A549 (cell line): ENCODE results near the gene STAM. TPM values are rescaled to one million over a fixed set of nuclear protein-coding genes. Genes with fewer than 3 reads are reported as not detected.
A peak's percentile ranks its signal among the peaks of the same experiment; 100 is the strongest.
"Not testable (repeated sequence)": the region's sequence is repeated elsewhere in the genome, so short reads cannot be mapped to it uniquely, and the experiment has no call there.

ENCODE experiments used
- ATAC-seq, 2 experiments: fragments of 200-7000 bp in 1 of 2; fragments of >200 bp in 1 of 2; cut with Nextera tagmentation in 1 of 2; cut with Tn5 transposase in 1 of 2; 3 replicates each; pipeline versions ENCODE4 v1.8.0 to v1.9.1; 2018 to 2020; ENCODE audit warnings: mild to moderate bottlenecking in 1 of 2, moderate library complexity in 1 of 2
- CTCF ChIA-PET: fragments of 300-600 bp; sonication (Branson Sonifier 250); formaldehyde crosslinking; extraction: SDS; loops from one replicate; lab custom pipeline; 2021; ENCODE audit warnings: antibody characterized with exemption, inconsistent platforms; lab: Yijun Ruan, JAX
- POLR2A ChIA-PET: fragments of 350-600 bp; formaldehyde crosslinking; extraction: SDS; loops from one replicate; lab custom pipeline; 2021; ENCODE audit warnings: antibody characterized with exemption, inconsistent platforms; lab: Yijun Ruan, JAX
- DNase-seq, 2 experiments: peaks; one replicate each; pipeline versions ENCODE4 v3.0.0 to v3.0.0-alpha.2; 2011 to 2016; ENCODE audit warnings: low read depth in 1 of 2, low spot score in 1 of 2
- FAIRE-seq: peaks from 2 replicates; lab custom pipeline; 2011; peaks lifted over from hg19 to GRCh38; lab: Jason Lieb, UNC
- H3K27ac ChIP-seq, 2 experiments: fragments of >200 bp; sonication (Bioruptor Twin); formaldehyde crosslinking; 3 replicates each; pipeline ENCODE4 v1.5.1; 2016 to 2017
- H3K4me1 ChIP-seq: fragments of >200 bp; sonication (Bioruptor Twin); formaldehyde crosslinking; 3 replicates; pipeline ENCODE4 v1.6.1; 2016
- H3K4me2 ChIP-seq: fragments of >200 bp; sonication (Bioruptor Twin); formaldehyde crosslinking; 3 replicates; pipeline ENCODE4 v1.6.1; 2016
- H3K4me3 ChIP-seq: fragments of >200 bp; sonication (Bioruptor Twin); formaldehyde crosslinking; 3 replicates; pipeline ENCODE4 v1.5.1; 2016
- H3K9me3 ChIP-seq: fragments of >200 bp; sonication (Bioruptor Twin); formaldehyde crosslinking; 3 replicates; pipeline ENCODE4 v1.6.1; 2016
- ATOH8 ChIP-seq: fragments of 250-450 bp; sonication (Bioruptor Pico); IDR thresholded peaks from 2 replicates; pipeline ENCODE4 v1.5.0; 2020; ENCODE audit warnings: low read depth, mild to moderate bottlenecking, moderate library complexity
- BCL3 ChIP-seq: fragments of >200 bp; sonication (Bioruptor Twin); formaldehyde crosslinking; IDR thresholded peaks from 3 replicates; pipeline ENCODE4 v1.6.1; 2016
- CBX2 ChIP-seq: fragments of 200-600 bp; sonication (generic); IDR thresholded peaks from 2 replicates; pipeline ENCODE4 v1.6.1; 2016; ENCODE audit warnings: low read depth, mild to moderate bottlenecking, borderline replicate concordance
- CHD2 ChIP-seq: fragments of 150-350 bp; IDR thresholded peaks from 2 replicates; pipeline ENCODE4 v1.6.1; 2014; ENCODE audit warnings: low read length; ENCODE audit not compliant: partially characterized antibody
- EHMT2 ChIP-seq: fragments of 200-600 bp; sonication (generic); IDR thresholded peaks from 2 replicates; pipeline ENCODE4 v1.6.1; 2016; ENCODE audit warnings: antibody characterized with exemption, low read depth, mild to moderate bottlenecking, moderate library complexity
- ESRRA ChIP-seq: fragments of 150-350 bp; IDR thresholded peaks from 2 replicates; pipeline ENCODE4 v1.6.1; 2014; ENCODE audit warnings: mild to moderate bottlenecking, low read length, borderline replicate concordance
- FOSB ChIP-seq: fragments of 250-450 bp; sonication (Bioruptor Pico); IDR thresholded peaks from 2 replicates; pipeline ENCODE4 v1.5.0; 2020; ENCODE audit warnings: mild to moderate bottlenecking, moderate library complexity
- JUNB ChIP-seq: fragments of >200 bp; sonication (Bioruptor Twin); formaldehyde crosslinking; IDR thresholded peaks from 2 replicates; pipeline ENCODE4 v1.6.1; 2016
- KDM1A ChIP-seq: fragments of 200-600 bp; sonication (generic); IDR thresholded peaks from 2 replicates; pipeline ENCODE4 v1.6.1; 2016; ENCODE audit warnings: low read depth, mild to moderate bottlenecking
- MAFK ChIP-seq: fragments of 450-650 bp; IDR thresholded peaks from 2 replicates; pipeline ENCODE4 v1.6.1; 2014; ENCODE audit not compliant: partially characterized antibody
- MAZ ChIP-seq: fragments of 150-350 bp; IDR thresholded peaks from 2 replicates; pipeline ENCODE4 v1.6.1; 2014; ENCODE audit warnings: antibody characterized with exemption, low read depth, low read length, borderline replicate concordance
- NPAS2 ChIP-seq: fragments of 250-450 bp; sonication (Bioruptor Pico); IDR thresholded peaks from 2 replicates; pipeline ENCODE4 v1.8.0; 2022; ENCODE audit warnings: mild to moderate bottlenecking, moderate library complexity, borderline replicate concordance
- NR3C1 ChIP-seq: fragments of >200 bp; sonication (Bioruptor Twin); formaldehyde crosslinking; IDR thresholded peaks from 3 replicates; pipeline ENCODE4 v1.6.1; 2017
- PBX3 ChIP-seq: IDR thresholded peaks from 2 replicates; pipeline ENCODE4 v1.6.1; 2012
- PHF8 ChIP-seq: fragments of 200-600 bp; sonication (generic); IDR thresholded peaks from 2 replicates; pipeline ENCODE4 v1.6.1; 2016; ENCODE audit warnings: low read depth, mild to moderate bottlenecking, antibody characterized with exemption, moderate library complexity, borderline replicate concordance
- POLR2AphosphoS2 ChIP-seq: conservative IDR thresholded peaks from 2 replicates; pipeline ENCODE4 v1.6.1; 2012; ENCODE audit warnings: low read length, improper control_type of control experiment, inconsistent platforms
- RAD21 ChIP-seq, 2 experiments: fragments of >200 bp in 1 of 2; sonication (Bioruptor Twin) in 1 of 2; formaldehyde crosslinking in 1 of 2; IDR thresholded peaks in 1 of 2; conservative IDR thresholded peaks in 1 of 2; 2 replicates in 1 of 2; 3 replicates in 1 of 2; pipeline ENCODE4 v1.6.1; 2012 to 2018; ENCODE audit warnings: inconsistent platforms in 1 of 2
- RARB ChIP-seq: fragments of 250-450 bp; sonication (Bioruptor Pico); IDR thresholded peaks from 2 replicates; pipeline ENCODE4 v1.8.0; 2021; ENCODE audit warnings: mild to moderate bottlenecking, moderate library complexity
- RCOR1 ChIP-seq: fragments of 150-350 bp; IDR thresholded peaks from 2 replicates; pipeline ENCODE4 v1.6.1; 2014; ENCODE audit warnings: antibody characterized with exemption, low read length, low read depth
- RNF2 ChIP-seq: fragments of 200-600 bp; sonication (generic); IDR thresholded peaks from 2 replicates; pipeline ENCODE4 v1.6.1; 2016; ENCODE audit warnings: low read depth, mild to moderate bottlenecking, antibody characterized with exemption, moderate library complexity, borderline replicate concordance
- SREBF2 ChIP-seq: fragments of 450-650 bp; IDR thresholded peaks from 2 replicates; pipeline ENCODE4 v1.6.1; 2014; ENCODE audit warnings: mild to moderate bottlenecking, moderate library complexity
- TFCP2L1 ChIP-seq: fragments of 250-450 bp; sonication (Bioruptor Pico); IDR thresholded peaks from 2 replicates; pipeline ENCODE4 v1.5.0; 2021; ENCODE audit warnings: mild to moderate bottlenecking
- USF2 ChIP-seq: fragments of 450-650 bp; IDR thresholded peaks from 2 replicates; pipeline ENCODE4 v1.6.1; 2014; ENCODE audit warnings: antibody characterized with exemption
- ZNF302 ChIP-seq: fragments of 250-450 bp; sonication (Bioruptor Pico); IDR thresholded peaks from 2 replicates; pipeline ENCODE4 v1.9.0; 2021; ENCODE audit warnings: inconsistent platforms, mild to moderate bottlenecking, moderate library complexity
- WGBS: methylation state at CpG from one replicate; pipeline ENCODE4 v1.1.6; 2017; ENCODE audit errors: missing lambda C conversion rate; 5-methylcytosine and 5-hydroxymethylcytosine counted together
- polyA plus RNA-seq, 4 experiments: library from polyadenylated mRNA; depleted of rRNA in 3 of 4; stranded (reverse); fragments of >200 nt; fragmentation: RNase III in 1 of 4; extraction: RNeasy Plus Mini Kit Qiagen cat#74134 plus additional on column Dnase treatment in 1 of 4; gene quantifications; 2 replicates in 3 of 4; 3 replicates in 1 of 4; pipeline ENCODE4 v1.2.3, GENCODE V29; 2011 to 2017
- TF ChIP-seq, protein P1 (sequence below): IDR thresholded peaks from 2 replicates; pipeline ENCODE4 v1.6.1; 2012; ENCODE audit warnings: low read depth, borderline replicate concordance

STAM gene
- polyA plus RNA-seq, 2 of the 4 experiments (the other 2 are of a cell fraction): 24.4 to 51.7 TPM

GRCh38 chr10:17722317-17723014 lies 78.5 kb downstream of the STAM start:
- DNase-seq, H3K9me3 ChIP-seq, FAIRE-seq, H3K4me3 ChIP-seq, H3K4me2 ChIP-seq, H3K4me1 ChIP-seq, POLR2A ChIA-PET, ATAC-seq, H3K27ac ChIP-seq, CTCF ChIA-PET: not testable (repeated sequence)
- WGBS: 91% methylated on average over 23 of the region's 25 CpGs

DNA sequence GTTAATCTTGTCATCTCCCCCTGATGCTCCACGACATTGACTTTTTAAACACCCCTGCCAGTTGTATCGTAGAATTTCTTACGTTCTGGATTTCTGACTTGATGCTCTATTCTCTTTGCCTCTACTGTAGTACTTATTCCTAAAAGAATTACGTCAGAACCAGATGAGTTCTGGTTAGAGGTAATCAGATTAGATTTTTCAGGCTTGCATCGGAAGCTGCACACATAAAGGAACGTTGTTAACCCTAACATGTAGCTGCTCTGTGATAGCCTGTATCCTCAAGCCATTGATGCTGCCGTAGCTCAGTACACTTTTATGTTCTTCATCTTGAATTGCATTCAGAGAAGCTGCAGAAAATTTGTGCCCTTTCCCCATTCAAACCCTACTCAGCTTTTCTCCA lies 81.8 kb downstream of the STAM start:
- Histone ChIP-seq H3K4me3 (no peak overlapping the region), H3K4me2 (no peak overlapping the region), H3K4me1 (no peaks in the 10 kb centered on the region), H3K27ac (no peak overlapping the region), H3K9me3 (no peaks in the 10 kb centered on the region)
- ATAC-seq: no peak
- DNase-seq: no peak
- ChIA-PET CTCF (interaction anchor here (1.6 kb wide), 1 partner anchor 12 kb away, joined by 4 read pairs; no protein-coding TSS in a partner anchor), POLR2A (no interaction called here)
- 89% methylated on average over 7 of the region's 7 CpGs for WGBS
- FAIRE-seq: no peak
- no peak for TF ChIP-seq EHMT2
- TF ChIP-seq MAFK: no peak
- TF ChIP-seq PHF8: no peak
- no peak for TF ChIP-seq CBX2
- no peak for TF ChIP-seq CHD2
- TF ChIP-seq BCL3: no peak
- no peak for TF ChIP-seq ESRRA
- no peak for TF ChIP-seq USF2
- no peak for TF ChIP-seq NR3C1
- TF ChIP-seq RNF2: no peak
- TF ChIP-seq, protein P1, sequence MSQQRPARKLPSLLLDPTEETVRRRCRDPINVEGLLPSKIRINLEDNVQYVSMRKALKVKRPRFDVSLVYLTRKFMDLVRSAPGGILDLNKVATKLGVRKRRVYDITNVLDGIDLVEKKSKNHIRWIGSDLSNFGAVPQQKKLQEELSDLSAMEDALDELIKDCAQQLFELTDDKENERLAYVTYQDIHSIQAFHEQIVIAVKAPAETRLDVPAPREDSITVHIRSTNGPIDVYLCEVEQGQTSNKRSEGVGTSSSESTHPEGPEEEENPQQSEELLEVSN: no peak
- TF ChIP-seq RAD21 (conservative IDR thresholded peaks at IDR 0.05 in 1 of 2, IDR thresholded peaks at IDR 0.05 in 1 of 2): no peak
- TF ChIP-seq POLR2AphosphoS2: no peak
- TF ChIP-seq RCOR1: no peak

DNA sequence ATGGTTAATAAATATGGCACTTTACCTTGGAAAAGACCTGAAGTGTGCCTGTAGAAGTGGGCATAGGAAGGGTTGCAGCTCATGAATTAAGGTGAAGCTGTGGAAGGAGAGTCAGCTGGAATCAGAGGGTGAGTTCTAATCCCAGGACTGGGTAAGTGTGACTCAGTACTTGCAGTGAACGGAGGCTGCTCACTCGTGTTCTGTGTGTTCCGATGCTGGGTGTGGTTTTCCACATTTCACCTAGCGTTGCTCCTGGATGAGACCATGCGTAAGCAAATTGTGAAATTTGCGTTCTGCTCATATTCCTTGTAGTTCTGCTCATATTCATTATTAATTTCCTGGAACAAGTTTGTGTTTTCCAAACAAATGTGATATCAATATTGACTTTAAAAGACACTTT lies 85.7 kb downstream of the STAM start:
- H3K4me2 ChIP-seq: no peak overlapping the region
- no peak overlapping the region for H3K4me3 ChIP-seq
- no peak for DNase-seq
- no peaks in the 10 kb centered on the region for H3K9me3 ChIP-seq
- ATAC-seq: no peak
- H3K4me1 ChIP-seq: no peaks in the 10 kb centered on the region
- no peak for TF ChIP-seq EHMT2
- 90% methylated on average over 6 of the region's 6 CpGs for WGBS
- no peak overlapping the region for H3K27ac ChIP-seq
- peak; percentile 56 for FAIRE-seq
- ChIA-PET POLR2A (no interaction called here), CTCF (no interaction called here)

DNA sequence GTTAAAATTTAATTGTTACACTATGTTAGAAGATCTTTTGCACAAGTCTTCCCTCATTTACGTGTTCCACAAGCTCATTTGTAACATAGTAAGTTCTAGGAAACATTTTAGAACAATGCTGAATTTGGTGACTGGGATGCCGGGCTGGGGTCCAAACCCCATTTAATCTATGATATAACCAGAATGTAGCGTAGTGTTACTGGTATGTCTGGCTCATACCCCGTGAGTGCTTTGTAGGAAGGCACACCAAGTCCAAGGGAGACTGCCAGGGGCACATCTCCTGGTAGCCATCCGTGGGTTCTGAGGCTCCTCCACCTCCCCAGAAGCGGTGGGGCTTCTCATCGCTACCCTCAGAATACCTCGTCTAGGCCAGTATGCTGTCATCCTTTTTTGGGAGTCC lies 86.7 kb downstream of the STAM start:
- Histone ChIP-seq H3K4me2 (no peak overlapping the region), H3K4me3 (no peak overlapping the region), H3K27ac (no peak overlapping the region), H3K4me1 (no peaks in the 10 kb centered on the region), H3K9me3 (no peaks in the 10 kb centered on the region)
- WGBS: 90% methylated on average over 8 of the region's 8 CpGs
- ChIA-PET CTCF (no interaction called here), POLR2A (no interaction called here)
- DNase-seq (no peak), FAIRE-seq (no peak), ATAC-seq (no peak)
- no peak for TF ChIP-seq TFCP2L1
- no peak for TF ChIP-seq MAZ
- no peak for TF ChIP-seq SREBF2
- TF ChIP-seq JUNB: no peak
- no peak for TF ChIP-seq KDM1A
- no peak for TF ChIP-seq RARB
- no peak for TF ChIP-seq NPAS2 (CRISPR knock-in tag)
- TF ChIP-seq FOSB (CRISPR knock-in tag): no peak
- no peak for TF ChIP-seq PBX3
- no peak for TF ChIP-seq ZNF302 (CRISPR knock-in tag)
- no peak for TF ChIP-seq PHF8
- no peak for TF ChIP-seq NR3C1
- no peak for TF ChIP-seq ATOH8 (CRISPR knock-in tag)
